Activated effector memory CD4-positive, alpha-beta T cell treated with Interleukin-2 at 50 U/mL for 16 hours (primary cell): ENCODE data around the gene EEF1A1.
"Not testable (repeated sequence)": the region's sequence is repeated elsewhere in the genome, so short reads cannot be mapped to it uniquely, and the experiment has no call there.

Experiments used
- DNase-seq: peaks from one replicate; pipeline ENCODE4 v3.0.0-alpha.2; 2020

EEF1A1 gene

DNA sequence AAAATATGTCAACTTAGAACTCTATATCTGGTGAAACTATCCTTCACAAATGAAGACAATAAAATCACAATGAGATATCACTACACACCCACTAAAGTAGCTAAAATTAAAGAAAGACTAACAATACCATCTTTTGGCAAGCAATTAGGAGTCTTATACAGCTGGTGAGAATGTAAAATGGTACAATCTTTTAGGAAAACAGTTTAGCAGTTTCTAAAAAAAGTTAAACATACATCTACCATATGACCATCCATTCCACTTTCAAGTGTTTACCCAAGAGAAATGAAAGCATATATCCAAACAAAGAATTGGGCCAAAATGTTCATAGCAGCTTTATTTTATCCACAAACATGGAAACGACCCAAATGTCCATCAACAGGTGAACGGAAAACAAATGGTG, 13.8 kb upstream of the EEF1A1 start:
- no peak for DNase-seq

DNA sequence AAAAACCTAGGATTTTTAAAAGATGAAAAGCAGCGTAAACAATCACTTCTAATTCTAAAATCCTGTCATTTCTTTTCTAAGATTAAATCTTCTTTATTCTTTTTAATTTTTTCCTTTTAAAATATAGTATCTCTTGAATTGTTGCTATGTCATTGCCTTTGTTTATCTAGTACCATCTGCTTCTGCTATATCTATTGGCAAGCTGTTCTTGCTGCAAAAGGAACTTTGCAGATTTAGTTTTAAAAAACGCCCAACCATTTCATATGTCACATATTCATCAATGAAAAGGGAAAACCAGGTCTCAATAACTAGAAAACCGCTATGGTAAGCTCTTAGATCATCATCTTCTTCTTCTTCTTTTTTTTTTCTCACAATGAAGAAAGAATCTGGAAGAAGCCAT, 11.5 kb upstream of the EEF1A1 start:
- DNase-seq: no peak

DNA sequence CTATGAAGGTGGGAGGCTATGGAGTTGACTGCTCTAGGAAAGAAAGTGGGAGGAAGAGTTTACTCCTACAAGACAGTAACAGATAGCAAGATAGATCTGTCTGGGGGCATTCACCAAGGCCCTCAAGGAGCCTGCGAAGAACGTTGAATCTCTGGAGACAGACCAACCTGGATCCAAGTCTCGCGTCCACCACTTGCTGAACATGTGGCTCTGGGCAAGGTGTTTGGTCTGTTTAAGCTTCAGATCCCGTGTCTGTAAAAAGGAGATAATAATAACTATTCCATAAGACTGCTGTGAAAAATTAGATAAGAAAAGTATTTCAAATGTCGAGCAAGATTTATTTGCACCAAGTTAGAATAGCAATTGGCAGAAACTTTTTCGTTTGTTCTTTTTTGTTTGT, 8.1 kb upstream of the EEF1A1 start:
- DNase-seq: no peak

DNA sequence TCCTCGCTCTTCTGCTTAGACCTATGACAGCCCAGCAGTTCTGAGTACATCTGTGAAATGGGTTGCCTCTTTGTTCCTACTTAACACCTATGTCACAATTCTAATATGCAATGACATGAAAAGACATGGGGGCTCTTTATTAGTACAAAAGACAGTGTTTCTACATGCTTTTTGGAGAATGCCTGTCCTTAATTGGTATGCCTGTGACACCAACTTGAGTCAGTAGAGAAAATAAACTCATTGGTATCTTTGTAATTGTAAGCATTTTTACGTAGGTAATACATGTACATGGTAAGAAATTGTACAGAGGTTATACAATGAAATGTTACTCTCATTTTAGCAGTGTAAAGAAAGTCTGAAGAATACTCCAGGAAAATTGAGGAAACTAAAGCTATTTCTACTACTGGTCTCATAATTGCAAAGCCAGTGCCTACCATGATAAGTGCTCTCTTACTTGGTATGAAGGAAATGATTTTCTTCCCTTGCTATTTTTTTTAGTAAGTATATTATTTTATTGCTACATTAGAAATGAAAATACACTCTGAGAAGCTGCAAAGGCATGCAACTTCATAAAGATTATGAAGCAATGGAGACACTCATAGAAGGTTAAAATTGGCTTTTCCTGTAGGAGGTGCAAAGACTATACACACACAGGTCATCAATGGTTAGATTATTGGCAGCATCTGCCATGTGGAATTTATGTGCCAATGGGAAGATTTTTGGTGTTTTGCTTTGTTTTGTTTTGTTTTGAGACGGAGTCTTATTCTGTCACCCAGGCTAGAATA, 4.9 kb upstream of the EEF1A1 start:
- no peak for DNase-seq

- peak; percentile 72 for DNase-seq
Observed at GRCh38 chr6:73523434-73524123, 2.7 kb upstream of the EEF1A1 start.

GRCh38 chr6:73521351-73521985, 636 bp upstream of the EEF1A1 start:
- DNase-seq: no peak

GRCh38 chr6:73519926-73520687, 725 bp downstream of the EEF1A1 start:
- peak; percentile 66 for DNase-seq

DNA sequence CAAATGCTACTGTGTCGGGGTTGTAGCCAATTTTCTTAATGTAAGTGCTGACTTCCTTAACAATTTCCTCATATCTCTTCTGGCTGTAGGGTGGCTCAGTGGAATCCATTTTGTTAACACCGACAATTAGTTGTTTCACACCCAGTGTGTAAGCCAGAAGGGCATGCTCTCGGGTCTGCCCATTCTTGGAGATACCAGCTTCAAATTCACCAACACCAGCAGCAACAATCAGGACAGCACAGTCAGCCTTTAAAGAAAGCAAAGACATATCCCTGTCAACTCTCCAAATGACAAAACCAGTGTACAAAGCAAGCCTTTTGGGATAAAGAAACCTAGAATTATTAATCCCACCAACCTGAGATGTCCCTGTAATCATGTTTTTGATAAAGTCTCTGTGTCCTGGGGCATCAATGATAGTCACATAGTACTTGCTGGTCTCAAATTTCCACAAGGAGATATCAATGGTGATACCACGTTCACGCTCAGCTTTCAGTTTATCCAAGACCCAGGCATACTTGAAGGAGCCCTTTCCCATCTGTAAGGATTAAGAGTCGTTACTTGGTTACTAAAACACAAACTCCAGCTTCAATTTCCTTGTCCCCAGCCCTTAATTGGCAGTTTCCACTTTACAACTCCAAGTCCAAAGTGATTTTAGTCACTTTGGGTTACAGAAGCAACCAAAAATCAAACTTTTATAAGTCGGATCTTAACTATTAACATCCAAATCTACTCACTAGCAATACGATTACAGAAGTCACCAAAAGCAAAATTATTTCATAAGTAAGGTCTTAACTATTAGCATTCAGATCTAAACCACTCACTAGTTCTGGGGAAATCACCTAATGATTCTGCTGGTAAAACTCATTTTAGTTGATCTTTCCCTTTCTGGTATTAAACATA, 1.6 kb downstream of the EEF1A1 start:
- DNase-seq: not testable (repeated sequence)

GRCh38 chr6:73518100-73518981, 2.5 kb downstream of the EEF1A1 start:
- not testable (repeated sequence) for DNase-seq

GRCh38 chr6:73516514-73517489, 4.0 kb downstream of the EEF1A1 start:
- DNase-seq: no peak

GRCh38 chr6:73515204-73515655, 5.6 kb downstream of the EEF1A1 start:
- no peak for DNase-seq

DNA sequence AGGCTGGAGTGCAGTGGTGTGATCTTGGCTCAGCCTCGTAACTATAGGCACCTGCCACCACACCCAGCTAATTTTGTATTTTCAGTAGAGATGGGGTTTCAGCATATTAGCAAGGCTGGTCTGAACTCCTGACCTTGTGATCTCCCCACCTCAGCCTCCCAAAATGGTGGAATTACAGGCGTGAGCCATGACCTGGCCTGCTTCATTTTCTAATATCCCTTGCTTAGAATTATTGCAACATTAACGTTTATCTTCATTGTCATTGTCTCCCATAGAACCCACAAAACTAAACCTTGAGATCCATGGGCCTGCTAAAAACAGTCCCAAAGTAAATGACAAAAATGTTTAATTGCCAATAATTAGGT, 6.1 kb downstream of the EEF1A1 start:
- no peak for DNase-seq

DNA sequence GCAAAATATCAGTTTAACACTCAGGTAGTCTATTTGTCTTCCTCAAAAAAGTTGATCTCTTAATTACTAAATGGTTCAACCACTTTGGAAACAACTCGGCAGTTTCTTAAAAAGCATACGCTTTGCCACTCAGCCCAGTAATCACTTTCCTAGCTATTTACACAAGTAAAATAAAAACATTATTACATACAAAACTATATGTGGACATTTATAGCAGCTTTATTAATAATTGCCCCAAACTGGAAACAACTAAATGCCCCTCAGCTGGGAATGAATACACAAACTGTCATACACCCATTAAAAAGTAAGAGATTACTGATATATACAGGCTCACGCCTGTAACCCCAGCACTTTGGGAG, 7.4 kb downstream of the EEF1A1 start:
- DNase-seq: no peak

DNA sequence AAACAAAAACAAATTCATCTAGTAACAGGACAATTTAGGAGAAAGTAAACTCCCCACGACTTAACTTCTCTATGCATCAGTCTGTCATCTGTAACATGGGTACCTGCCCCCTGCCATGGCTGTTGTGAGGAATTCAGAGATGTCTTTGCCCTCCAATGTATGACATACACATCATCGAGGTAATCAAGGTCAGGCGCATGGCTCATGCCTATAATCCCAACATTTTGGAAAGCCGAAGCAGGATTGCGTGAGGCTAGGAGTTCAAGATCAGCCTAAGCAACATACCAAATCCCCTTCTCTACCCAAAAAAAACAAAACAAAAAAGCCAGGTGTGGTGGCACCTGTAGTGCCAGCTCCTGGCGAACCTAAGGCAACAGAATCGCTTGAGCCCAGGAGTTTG, 9.0 kb downstream of the EEF1A1 start:
- DNase-seq: no peak

DNA sequence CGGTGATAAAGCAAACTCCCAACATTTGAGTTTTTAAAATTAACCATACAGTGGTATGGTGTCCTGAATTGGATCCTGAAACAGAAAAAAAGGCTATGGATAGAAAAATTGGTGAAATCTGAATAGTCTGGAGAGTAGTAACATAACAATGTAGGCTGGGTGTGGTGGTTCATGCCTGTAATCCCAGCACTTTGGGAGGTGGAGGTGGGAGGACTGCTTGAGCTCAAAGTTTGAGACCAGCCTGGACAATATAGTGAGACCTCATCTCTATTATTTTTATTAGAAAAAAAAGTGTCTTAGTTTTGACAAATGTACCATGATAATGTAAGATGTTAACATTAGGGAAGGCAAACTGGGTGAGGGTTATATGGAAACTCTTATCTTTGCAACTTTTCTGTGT, 11.0 kb downstream of the EEF1A1 start:
- DNase-seq: no peak

DNA sequence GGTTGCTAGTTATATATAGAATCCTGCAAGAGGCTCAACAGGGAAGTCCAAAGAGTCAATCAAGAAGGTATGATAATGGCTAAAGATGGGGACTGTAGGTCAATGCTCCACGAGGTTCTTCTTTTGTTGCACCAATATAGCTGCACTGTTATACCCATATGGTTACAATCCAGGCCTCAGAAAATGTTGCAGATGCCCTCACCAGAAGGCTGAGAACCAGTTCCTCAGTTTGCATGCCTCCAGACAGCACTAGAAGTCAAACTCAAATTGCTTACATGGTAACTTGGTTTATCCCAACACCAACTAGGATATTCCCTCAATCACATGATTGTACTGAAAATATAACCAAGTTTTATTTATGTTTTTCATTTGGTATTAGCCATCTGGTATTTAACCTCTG, 12.1 kb downstream of the EEF1A1 start:
- DNase-seq: no peak

DNA sequence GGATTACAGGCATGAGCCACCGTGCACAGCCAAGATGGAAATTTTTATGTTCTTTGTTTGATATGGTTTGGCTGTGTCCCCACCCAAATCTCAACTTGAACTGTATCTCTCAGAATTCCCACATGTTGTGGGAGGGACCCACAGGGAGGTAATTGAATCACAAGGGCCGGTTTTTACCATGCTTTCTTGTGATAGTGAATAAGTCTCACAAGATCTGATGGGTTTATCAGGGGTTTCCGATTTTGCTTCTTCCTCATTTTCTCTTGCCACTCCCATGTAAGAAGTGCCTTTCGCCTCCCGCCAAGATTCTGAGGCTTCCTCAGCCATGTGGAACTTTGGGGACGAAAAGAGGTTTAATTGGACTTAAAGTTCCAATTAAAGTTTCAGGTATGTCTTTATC, 14.6 kb downstream of the EEF1A1 start:
- DNase-seq: no peak

DNA sequence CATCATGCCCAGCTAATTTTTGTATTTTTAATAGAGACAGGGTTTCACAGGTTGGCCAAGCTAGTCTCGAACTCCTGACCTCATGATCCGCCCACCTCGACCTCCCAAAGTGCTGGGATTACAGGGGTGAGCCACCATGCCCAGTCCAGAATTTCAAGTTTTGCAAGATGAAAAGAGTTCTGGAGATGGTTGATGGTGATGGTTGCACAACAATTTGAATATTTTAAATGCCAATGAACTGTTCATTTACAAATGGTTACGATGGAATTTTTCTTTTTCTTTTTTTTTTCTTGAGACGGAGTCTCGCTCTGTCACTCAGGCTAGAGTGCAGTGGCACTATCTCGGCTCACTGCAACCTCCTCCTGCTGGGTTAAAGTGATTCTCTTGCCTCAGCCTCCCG, 15.1 kb downstream of the EEF1A1 start:
- DNase-seq: not testable (repeated sequence)

DNA sequence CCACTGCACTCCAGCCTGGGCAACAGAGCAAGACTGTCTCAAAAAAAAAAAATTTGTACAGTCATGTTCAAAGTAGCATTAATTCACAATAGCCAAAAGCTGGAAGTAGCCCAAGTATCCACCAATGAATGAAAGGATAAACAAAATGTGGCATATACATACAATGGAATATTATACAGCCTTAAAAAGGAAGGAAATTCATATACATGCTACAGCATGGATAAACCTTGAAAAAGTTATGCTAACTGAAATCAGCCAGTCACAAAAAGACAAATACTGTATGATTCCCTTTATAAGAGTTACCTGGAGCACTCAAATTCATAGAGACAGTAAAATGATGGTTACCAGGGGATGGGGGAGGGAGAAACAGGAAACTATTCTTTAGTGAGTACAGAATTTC, 15.7 kb downstream of the EEF1A1 start:
- DNase-seq: no peak

DNA sequence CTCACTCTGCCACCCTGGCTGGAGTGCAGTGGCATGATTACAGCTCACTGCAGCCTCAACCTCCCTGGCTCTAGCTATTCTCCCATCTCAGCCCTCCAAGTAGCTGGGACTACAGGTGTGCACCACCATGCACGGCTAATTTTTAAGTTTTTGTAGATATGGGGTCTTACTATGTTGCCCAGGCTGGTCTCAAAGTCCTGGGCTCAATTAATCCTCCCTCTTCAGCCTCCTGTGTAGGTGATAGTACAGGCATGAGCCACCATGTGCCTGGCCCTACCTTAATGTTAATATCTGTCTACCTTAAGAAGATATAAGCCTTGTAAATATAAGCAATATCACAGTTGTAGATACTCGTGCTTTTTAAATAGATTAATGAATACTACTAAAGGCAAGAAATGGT, 16.7 kb downstream of the EEF1A1 start:
- no peak for DNase-seq
